Measurements from ENCODE around the gene MAP4K2. TPM values are rescaled to one million over a fixed set of nuclear protein-coding genes. Genes with fewer than 3 reads are reported as not detected.

Gene MAP4K2
- total and polyA plus RNA-seq, 2 experiments from 2014 or later, result 16.1 to 35.9 TPM

GRCh38 chr11:64799256-64799622 lies 3.8 kb downstream of the MAP4K2 start:
- Histone ChIP-seq H3K27ac (no peak overlapping the region), H3K36me3 (no peaks in the 10 kb centered on the region), H3K4me3 (no peak overlapping the region), H3K9me3 (ENCODE audit: low read depth) (no peaks in the 10 kb centered on the region), H3K4me1 (ENCODE audit: low read depth) (peaks cover 6% of the 10 kb centered on the region), H3K27me3 (no peaks in the 10 kb centered on the region)
- TF ChIP-seq, protein P1, sequence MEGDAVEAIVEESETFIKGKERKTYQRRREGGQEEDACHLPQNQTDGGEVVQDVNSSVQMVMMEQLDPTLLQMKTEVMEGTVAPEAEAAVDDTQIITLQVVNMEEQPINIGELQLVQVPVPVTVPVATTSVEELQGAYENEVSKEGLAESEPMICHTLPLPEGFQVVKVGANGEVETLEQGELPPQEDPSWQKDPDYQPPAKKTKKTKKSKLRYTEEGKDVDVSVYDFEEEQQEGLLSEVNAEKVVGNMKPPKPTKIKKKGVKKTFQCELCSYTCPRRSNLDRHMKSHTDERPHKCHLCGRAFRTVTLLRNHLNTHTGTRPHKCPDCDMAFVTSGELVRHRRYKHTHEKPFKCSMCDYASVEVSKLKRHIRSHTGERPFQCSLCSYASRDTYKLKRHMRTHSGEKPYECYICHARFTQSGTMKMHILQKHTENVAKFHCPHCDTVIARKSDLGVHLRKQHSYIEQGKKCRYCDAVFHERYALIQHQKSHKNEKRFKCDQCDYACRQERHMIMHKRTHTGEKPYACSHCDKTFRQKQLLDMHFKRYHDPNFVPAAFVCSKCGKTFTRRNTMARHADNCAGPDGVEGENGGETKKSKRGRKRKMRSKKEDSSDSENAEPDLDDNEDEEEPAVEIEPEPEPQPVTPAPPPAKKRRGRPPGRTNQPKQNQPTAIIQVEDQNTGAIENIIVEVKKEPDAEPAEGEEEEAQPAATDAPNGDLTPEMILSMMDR (IDR thresholded peaks at IDR 0.05; ENCODE audit: low read depth, low read length), result no peak
- no peak for DNase-seq (ENCODE audit: low read depth in 1 of 2, low spot score in 1 of 2)

GRCh38 chr11:64796757-64797541 lies 6.1 kb downstream of the MAP4K2 start:
- TF ChIP-seq, protein P1 (IDR thresholded peaks at IDR 0.05; ENCODE audit: low read depth, low read length), result no peak
- Histone ChIP-seq H3K27me3 (no peaks in the 10 kb centered on the region), H3K27ac (no peak overlapping the region), H3K9me3 (ENCODE audit: low read depth) (no peaks in the 10 kb centered on the region), H3K36me3 (no peaks in the 10 kb centered on the region), H3K4me1 (ENCODE audit: low read depth) (no peaks in the 10 kb centered on the region), H3K4me3 (no peak overlapping the region)
- DNase-seq (ENCODE audit: low read depth in 1 of 2, low spot score in 1 of 2), result no peak

DNA sequence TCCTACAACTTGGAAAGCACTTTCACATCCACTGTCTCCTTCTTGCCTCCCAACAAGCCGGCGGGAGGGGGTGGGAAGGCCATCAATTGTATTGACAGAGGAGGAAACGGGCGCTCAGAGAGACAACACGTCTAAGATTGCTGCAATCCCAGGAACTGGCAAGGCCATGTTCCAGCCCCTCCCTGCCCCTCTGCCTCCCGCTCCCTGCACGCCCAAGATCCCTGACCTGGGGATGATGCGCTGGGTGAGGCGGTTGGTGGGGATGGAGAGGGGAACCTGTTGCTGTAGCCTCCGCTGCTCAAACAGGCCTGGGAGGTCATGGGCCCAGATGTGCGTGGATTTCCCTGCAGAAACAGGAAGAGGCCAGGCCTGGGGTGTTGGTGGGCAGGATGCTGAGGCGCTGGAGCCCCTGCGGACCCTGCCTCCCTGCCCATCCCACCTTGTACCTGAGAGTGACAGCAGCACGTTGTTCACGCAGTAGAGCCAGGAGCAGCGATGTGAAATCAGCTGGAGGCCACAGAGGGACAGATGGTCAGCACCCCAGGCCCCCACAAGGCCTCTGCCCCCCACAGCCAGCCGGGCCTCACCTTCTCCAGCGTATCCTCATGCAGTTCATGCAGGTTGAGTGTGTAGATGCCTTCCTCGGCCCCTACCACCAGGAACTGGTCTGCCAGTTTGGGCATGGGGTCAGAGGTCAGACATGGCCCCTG lies 6.8 kb downstream of the MAP4K2 start:
- TF ChIP-seq, protein P1 (IDR thresholded peaks at IDR 0.05; ENCODE audit: low read depth, low read length), result no peak
- H3K4me3 ChIP-seq, result no peak overlapping the region
- no peaks in the 10 kb centered on the region for H3K4me1 ChIP-seq (ENCODE audit: low read depth)

DNA sequence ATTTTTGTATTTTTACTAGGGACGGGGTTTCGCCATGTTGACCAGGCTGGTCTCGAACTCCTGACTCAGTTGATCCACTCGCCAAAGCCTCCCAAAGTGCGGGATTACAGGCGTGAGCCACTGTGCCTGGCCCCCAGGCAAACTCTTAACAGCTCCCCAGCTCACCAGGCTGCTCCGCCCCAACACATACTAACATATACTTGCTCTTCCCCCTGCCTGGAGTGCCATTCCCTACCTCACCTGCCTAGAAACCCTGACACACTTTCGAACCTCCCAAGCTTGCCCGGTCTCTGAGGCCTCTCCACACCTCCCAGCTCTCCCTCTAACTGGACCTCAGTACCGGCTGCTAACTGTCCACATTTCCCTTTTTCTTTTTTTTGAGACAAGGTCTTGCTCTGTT lies 8.5 kb downstream of the MAP4K2 start:
- H3K9me3 ChIP-seq (ENCODE audit: low read depth), result no peaks in the 10 kb centered on the region
- H3K4me1 ChIP-seq (ENCODE audit: low read depth), result no peaks in the 10 kb centered on the region
- no peaks in the 10 kb centered on the region for H3K36me3 ChIP-seq
- TF ChIP-seq, protein P1 (IDR thresholded peaks at IDR 0.05; ENCODE audit: low read depth, low read length), result no peak
- H3K27me3 ChIP-seq, result no peaks in the 10 kb centered on the region
- H3K27ac ChIP-seq, result no peak overlapping the region
- no peak for DNase-seq (ENCODE audit: low read depth in 1 of 2, low spot score in 1 of 2)
- H3K4me3 ChIP-seq, result no peak overlapping the region

More for the DNA sequence above, 6.8 kb downstream of the MAP4K2 start:
- H3K27ac ChIP-seq, result no peak overlapping the region
- no peaks in the 10 kb centered on the region for H3K9me3 ChIP-seq (ENCODE audit: low read depth)
- no peaks in the 10 kb centered on the region for H3K27me3 ChIP-seq
- DNase-seq (ENCODE audit: low read depth in 1 of 2, low spot score in 1 of 2), result no peak
- no peaks in the 10 kb centered on the region for H3K36me3 ChIP-seq

DNA sequence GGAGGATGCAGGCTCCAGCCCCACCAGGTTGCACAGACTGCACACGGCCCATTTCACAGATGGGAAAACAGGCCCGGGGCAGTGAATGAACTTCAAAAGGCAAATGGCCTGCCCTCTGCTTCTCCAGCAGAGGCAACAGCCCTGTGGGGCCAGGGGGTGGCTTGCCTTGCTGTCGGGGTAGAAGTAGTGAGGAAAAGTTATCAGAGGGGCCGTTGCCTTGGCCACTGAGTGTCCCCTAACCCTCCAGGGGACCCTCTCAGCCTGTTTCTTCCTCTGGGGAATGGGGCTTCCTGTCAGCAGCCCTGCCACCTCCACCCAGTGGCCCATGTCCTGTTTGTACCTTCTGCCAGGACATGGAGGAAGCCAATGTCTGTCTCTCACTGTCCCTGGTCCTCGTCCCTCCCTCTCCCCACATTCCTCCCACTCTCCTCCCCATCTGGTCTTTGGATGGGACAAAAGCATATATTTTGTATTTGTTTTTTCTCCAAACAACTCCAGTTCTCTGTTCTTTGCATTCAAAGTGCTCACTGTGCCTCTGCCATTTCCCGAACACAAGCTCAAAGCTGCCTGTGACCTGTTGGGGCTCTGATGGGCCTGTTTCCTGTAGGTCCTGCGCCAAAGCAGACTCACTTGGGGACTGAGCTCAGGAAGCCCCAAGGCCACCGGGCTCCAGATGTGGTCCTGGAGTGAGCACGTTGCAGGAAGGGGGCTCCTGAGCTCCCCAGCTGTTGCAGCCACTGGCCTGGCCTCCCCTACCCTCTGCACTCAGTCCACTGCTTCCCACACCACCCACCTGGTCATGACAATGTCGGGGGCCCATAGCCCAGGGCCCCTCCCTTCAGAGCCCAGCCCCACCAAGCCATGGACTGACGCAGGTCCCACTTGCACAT lies 9.5 kb downstream of the MAP4K2 start:
- TF ChIP-seq, protein P1 (IDR thresholded peaks at IDR 0.05; ENCODE audit: low read depth, low read length), result no peak
- no peaks in the 10 kb centered on the region for H3K9me3 ChIP-seq (ENCODE audit: low read depth)
- H3K27me3 ChIP-seq, result no peaks in the 10 kb centered on the region
- no peaks in the 10 kb centered on the region for H3K4me1 ChIP-seq (ENCODE audit: low read depth)
- DNase-seq (ENCODE audit: low read depth in 1 of 2, low spot score in 1 of 2), result no peak
- H3K27ac ChIP-seq, result no peak overlapping the region
- H3K4me3 ChIP-seq, result no peak overlapping the region
- no peaks in the 10 kb centered on the region for H3K36me3 ChIP-seq
